ENCODE results near the gene ZNF581. TPM values are rescaled to one million over a fixed set of nuclear protein-coding genes. Genes with fewer than 3 reads are reported as not detected.

Gene ZNF581
- total RNA-seq, 1 experiment from 2014 or later, result 37.5 TPM

GRCh38 chr19:55690109-55690768 is 46.8 kb downstream of the ZNF581 start:
- no TSS peak for BruUV-seq (replicated peaks)
- ChIA-PET POLR2A (ENCODE audit: unreplicated experiment) (no interaction called here), CTCF (no interaction called here)
- Histone ChIP-seq H3K27ac (ENCODE audit: low read length) (no peak overlapping the region), H4K20me1 (ENCODE audit: low read length) (peaks cover 9% of the 10 kb centered on the region; the same call in 1 of the 2 replicates), H3K27me3 (ENCODE audit: low read length) (no peaks in the 10 kb centered on the region), H3K9ac (ENCODE audit: low read length) (no peak overlapping the region), H3K4me1 (ENCODE audit: insufficient read depth, low read length) (no peaks in the 10 kb centered on the region), H2AFZ (ENCODE audit: low read length) (no peak overlapping the region), H3K9me2 (replicated peaks; ENCODE audit: low read length) (no peaks in the 10 kb centered on the region), H3K79me2 (ENCODE audit: low read length) (peaks cover 16% of the 10 kb centered on the region; the same call in 1 of the 2 replicates), H3F3A (ENCODE audit: low read length, unreplicated experiment) (no peaks in the 10 kb centered on the region), H3K4me3 (ENCODE audit: low read length) (no peak overlapping the region), H3K4me2 (ENCODE audit: low read length) (no peak overlapping the region), H3K36me3 (ENCODE audit: low read depth, low read length) (peaks cover 48% of the 10 kb centered on the region), H3K9me3 (ENCODE audit: low read length) (no peaks in the 10 kb centered on the region)
- ATAC-seq (no peak), DNase-seq (no peak)
- intact Hi-C loops (cut with micrococcal nuclease), result no loop called here
- TF ChIP-seq, protein P1, sequence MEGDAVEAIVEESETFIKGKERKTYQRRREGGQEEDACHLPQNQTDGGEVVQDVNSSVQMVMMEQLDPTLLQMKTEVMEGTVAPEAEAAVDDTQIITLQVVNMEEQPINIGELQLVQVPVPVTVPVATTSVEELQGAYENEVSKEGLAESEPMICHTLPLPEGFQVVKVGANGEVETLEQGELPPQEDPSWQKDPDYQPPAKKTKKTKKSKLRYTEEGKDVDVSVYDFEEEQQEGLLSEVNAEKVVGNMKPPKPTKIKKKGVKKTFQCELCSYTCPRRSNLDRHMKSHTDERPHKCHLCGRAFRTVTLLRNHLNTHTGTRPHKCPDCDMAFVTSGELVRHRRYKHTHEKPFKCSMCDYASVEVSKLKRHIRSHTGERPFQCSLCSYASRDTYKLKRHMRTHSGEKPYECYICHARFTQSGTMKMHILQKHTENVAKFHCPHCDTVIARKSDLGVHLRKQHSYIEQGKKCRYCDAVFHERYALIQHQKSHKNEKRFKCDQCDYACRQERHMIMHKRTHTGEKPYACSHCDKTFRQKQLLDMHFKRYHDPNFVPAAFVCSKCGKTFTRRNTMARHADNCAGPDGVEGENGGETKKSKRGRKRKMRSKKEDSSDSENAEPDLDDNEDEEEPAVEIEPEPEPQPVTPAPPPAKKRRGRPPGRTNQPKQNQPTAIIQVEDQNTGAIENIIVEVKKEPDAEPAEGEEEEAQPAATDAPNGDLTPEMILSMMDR (conservative IDR thresholded peaks at IDR 0.05; ENCODE audit: low read depth, low read length), result no peak
- TF ChIP-seq EZH2phosphoT487 (IDR thresholded peaks at IDR 0.05; ENCODE audit: borderline replicate concordance, low read length), result no peak
- no peak for TF ChIP-seq EZH2 (IDR thresholded peaks at IDR 0.05; ENCODE audit: low read length, unreplicated experiment)

GRCh38 chr19:55690769-55691545 is 47.5 kb downstream of the ZNF581 start:
- CTCF ChIA-PET, result no interaction called here
- no peaks in the 10 kb centered on the region for H3K9me3 ChIP-seq (ENCODE audit: low read length)
- no peaks in the 10 kb centered on the region for H3K4me1 ChIP-seq (ENCODE audit: insufficient read depth, low read length)
- H3K9ac ChIP-seq (ENCODE audit: low read length), result no peak overlapping the region
- POLR2A ChIA-PET (ENCODE audit: unreplicated experiment), result no interaction called here
- TF ChIP-seq EZH2phosphoT487 (IDR thresholded peaks at IDR 0.05; ENCODE audit: borderline replicate concordance, low read length) (no peak), EZH2 (IDR thresholded peaks at IDR 0.05; ENCODE audit: low read length, unreplicated experiment) (no peak)
- TF ChIP-seq, protein P1 (conservative IDR thresholded peaks at IDR 0.05; ENCODE audit: low read depth, low read length), result no peak
- H3K36me3 ChIP-seq (ENCODE audit: low read depth, low read length), result peaks cover 47% of the 10 kb centered on the region
- no peak overlapping the region for H3K4me3 ChIP-seq (ENCODE audit: low read length)
- H3K4me2 ChIP-seq (ENCODE audit: low read length), result no peak overlapping the region
- H2AFZ ChIP-seq (ENCODE audit: low read length), result no peak overlapping the region
- no peaks in the 10 kb centered on the region for H3F3A ChIP-seq (ENCODE audit: low read length, unreplicated experiment)
- DNase-seq (no peak), ATAC-seq (no peak)
- no peaks in the 10 kb centered on the region for H3K9me2 ChIP-seq (replicated peaks; ENCODE audit: low read length)
- H4K20me1 ChIP-seq (ENCODE audit: low read length), result peaks cover 9% of the 10 kb centered on the region; the same call in 1 of the 2 replicates
- no peaks in the 10 kb centered on the region for H3K27me3 ChIP-seq (ENCODE audit: low read length)
- intact Hi-C loops (cut with micrococcal nuclease), result no loop called here
- peaks cover 12% of the 10 kb centered on the region; the same call in 1 of the 2 replicates for H3K79me2 ChIP-seq (ENCODE audit: low read length)
- H3K27ac ChIP-seq (ENCODE audit: low read length), result no peak overlapping the region
- no TSS peak for BruUV-seq (replicated peaks)
